Cortex of kidney (tissue), 1 donor: ENCODE results near the gene NFIB.

Experiments
- DNase-seq: peaks from one replicate; lab custom pipeline; 2025; lab: John Stamatoyannopoulos, UW

The NFIB gene

DNA sequence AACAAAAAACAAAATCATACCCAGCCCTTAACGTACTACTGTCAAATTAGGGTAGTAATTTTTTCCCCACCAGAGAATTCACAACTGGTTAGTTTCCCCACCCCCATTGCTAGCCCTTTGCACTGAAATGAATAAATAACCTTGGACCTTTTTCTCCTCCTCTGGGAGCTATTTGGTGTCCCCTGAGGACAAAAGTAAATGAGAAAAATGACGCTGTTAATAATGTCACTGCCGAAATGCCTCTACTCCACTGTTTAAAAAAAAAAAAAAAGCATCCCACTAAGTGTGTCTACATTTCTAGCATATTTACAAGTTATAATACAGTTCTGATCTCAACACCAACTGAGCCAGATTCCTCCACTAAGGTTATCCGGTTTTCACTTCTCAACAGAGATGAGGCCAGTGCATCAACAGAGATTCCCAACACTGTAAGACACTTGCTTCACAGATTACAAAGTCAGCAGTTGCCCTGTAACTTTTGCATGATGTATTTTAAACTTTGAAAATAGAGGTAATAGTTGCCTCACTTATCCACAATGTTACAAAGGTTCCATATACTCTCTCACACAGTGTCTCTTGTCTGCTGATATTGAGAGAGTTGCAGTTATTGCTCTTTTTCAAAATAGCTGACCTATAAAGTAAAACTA, 5.1 kb upstream of the NFIB start:
- no peak for DNase-seq

DNA sequence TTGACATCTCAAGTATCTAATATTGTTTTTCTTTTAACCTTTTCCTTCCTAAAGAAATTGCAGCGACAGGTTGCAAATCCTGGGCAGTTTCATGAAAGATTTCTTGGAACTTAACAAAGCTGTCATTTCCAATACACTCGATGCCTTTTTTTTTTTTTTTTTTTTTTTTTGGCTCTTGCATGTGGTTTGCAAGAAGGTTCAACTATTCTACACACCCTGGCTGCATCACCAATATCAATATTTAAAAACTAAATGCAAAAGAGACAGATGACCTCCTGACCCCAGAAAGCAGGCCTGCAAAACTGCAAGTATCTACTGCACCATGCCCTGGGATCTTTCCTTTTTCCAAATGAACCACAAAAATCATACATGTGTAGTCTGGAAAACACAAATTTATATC, 4.4 kb upstream of the NFIB start:
- no peak for DNase-seq

DNA sequence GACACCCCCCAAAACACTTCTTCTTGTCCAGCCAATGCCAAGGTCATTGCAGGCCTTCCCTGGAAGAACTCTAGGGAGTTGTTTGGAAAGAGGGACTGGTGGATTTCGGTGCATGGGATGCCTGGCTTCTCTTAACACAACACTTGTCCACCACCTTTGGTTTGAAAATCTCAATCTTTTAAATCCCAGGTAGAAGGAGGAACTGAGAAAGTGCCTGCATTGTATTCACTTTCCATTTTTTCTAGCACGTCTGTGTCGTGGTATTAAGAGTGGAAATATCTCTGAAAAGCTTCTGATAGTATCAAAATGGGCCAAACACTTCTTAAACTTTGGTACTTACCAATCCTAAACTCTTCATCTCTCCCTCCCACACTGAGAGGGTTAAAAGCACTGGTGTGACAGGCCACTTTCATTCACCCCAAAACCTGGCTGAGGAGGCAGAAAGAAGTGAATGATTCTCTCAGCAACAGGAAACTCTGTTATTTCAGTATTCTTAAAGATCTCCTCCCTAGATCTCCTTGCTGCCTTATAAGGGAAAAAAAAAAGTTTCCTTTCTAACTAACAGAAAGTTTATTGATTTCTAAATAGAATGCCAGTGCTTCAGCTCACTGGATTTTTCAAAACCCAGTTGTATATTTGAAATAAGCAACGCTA, 3.9 kb upstream of the NFIB start:
- no peak for DNase-seq

DNA sequence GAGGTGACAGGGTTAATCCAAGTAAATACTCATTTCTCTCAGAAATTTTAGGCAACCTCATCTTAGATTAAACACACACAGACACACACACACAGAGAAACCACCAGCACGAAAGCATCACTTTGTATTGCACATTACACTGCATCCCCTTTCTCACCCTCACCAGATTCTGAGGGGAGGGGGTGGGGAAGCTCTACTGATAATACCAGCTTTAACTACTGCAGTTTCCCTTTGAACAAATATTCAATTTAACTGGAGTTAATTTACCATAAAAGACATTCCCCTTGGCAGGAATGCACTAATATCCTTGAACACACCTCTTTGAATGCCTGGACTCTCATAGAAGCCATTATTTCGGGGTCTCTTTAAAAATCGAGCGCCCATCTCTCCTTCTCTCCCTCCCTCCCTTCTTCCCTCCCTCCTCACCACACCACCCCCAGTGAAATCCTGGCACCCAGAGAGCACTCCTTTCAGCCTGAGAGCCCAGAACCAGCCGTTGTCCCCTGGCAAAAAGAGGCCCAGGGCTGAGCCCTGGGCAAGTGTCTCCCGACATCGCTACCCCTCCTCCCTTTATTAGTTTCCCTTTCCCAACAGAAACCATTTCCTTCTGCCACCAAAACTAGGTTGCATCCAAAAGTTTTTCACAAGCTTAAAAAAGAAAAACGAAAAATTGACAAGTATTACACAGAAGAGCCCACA, 2.8 kb upstream of the NFIB start:
- DNase-seq = no peak

DNA sequence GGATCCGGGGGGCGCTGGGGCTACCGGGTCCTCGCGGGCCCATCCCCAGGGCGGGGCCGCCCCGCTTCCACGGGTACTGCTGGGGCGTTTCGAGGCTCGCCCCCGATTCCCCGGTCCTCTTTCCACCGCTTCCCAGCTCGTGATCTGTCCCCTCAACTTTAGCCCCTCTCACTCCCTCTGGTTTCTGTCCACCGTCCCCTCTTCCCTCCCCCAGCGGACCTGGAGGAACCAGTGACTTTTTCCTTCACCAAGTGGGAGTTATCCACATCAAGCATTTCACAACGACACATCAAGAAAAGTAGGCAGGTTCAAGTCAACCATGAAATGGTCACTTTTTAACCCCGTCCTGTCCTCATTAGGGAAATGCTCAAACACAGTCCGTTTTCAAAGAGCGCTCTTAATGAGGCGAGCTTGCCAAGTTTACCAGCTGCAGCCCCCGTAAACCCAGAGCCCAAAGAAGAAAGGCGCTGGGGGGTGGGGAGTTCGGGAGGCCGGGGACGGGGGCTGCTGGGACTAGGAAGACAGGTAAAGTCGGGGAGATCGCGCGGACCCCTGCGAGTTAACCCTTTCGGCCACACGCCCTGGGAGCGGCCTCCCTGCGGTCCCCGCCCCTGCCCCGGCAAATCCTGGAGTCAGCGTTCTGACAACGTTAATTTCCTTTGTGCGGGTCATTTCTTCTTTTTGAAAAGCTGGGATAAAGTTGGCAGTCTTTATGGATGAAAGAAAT, 2.1 kb upstream of the NFIB start:
- DNase-seq = no peak

DNA sequence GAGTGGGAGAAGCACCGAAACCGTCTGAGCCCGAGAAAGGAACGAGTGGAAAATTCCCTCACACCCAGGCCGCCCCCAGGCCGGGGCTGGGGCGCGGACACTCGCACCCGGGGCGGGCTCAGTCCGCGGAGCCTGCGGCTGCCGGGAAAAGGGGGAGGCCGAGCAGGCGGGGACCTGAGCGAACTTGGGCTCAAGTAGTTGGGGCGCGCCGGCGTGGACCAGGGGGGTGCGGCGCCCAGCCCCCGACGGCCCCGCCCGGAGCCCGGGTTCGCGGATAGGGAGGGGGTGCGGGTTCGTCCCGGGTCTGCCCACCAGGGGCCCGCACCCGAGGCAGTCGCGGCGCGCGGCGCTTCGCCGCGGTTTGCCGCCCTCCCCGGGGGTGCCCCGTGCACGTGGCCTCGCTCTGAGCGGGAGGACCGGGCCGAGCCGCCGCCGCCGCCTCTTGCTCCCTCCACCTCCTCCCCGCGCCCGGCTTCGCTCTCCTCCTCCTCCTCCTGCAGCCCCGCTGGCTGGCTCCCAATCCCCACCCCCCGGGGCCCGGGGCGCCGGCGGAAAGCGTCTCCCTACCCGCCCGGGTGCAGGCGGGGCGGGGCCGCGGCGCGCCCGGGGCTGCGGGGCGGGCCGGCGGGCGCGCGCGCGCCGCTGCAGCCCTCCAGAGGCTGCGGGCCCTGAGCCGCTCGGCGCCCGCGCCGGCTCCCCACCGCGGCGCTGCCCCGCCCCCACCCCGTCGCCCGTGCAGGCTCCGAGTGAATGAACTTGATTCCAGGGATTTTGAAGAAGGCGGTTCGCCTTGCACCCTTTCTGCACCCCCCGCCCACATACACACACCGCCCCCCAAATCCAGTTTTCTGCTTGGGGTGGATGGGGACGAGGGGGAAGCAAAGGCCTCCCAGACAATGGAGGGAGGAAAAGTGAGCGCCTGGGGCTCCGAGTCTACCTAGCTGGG, 1.3 kb upstream of the NFIB start:
- DNase-seq = no peak

DNA sequence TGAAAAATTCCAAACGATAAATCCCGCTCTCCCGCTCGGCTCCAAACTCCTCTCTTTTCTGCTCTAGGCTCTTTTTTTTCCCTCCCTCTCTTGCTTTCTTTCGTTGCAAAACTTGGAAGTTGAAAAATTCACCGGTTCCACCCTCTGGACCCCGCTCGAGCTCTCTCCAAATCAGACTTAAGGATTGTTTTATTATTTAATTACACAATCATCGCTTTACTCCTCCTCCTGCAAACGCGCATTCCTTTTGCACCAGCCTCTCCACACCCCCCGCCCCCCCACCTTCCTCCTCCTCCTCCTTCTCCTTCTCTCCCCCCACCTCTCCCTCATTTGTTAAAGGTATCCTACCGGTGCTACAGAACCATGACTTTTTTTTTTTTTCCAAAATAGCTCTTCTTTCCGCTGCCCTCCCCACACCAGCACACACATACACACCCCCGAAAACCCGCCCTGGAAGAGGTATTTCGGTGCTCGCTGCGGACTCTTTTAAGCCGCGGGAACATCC, 535 bp upstream of the NFIB start:
- no peak for DNase-seq

DNA sequence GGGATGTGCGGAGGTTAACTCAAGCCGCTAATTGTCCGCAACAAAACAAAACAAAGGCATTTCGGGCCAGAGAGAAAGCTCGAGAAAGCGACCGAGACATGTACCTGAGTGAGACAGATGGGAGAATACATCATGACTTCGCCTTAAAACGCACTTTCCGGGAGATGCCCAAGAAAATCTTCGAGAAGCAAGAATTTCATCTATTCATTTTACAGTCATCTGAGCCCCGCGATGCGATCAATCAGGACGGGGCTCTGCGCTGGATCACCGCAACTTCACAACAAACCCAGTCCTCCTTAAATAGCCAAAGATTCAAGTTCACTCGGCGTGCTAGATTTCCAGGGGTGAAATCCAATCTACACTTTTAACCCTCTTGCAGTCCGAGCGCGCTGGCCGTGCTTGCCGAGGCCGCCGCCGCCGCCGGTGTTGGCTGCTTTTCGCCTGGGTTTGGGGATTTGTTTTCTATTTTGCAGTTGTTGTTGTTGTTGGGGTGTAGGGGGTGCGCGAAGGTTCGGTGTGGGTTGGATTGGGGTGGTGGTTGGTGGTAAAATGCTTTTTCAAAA, 482 bp downstream of the NFIB start:
- DNase-seq = no peak

DNA sequence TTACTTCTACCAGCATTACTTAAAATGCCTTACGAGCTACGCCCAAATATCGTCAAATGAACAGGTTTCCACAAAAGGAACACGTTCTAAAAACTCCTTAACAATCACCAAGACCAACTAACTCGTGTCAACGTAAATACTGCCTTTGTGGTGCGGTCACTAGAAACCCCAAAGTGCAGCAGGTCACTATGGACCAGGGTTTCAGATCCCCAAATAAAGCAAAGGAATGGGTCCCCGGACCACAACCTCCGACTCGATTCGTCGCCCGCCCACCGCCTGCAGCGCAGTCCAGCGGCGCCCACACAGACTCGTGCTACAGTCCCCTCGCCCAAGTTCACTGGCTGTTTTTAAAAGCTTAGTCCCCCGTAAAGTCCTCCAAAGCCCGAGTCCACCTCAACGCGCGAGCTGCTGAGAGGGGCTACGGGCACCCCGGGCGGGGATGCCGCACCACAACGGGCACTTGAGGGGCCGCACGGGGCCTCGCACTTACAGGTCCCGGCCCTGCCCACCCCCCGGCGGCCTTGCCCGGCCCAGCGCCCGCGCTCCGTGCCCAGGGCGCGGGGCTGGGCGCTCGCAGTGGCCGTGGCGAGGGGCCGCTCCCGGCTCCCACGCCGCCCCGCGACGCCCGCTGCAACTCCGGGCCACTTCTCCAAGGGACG, 1.1 kb downstream of the NFIB start:
- DNase-seq = no peak

DNA sequence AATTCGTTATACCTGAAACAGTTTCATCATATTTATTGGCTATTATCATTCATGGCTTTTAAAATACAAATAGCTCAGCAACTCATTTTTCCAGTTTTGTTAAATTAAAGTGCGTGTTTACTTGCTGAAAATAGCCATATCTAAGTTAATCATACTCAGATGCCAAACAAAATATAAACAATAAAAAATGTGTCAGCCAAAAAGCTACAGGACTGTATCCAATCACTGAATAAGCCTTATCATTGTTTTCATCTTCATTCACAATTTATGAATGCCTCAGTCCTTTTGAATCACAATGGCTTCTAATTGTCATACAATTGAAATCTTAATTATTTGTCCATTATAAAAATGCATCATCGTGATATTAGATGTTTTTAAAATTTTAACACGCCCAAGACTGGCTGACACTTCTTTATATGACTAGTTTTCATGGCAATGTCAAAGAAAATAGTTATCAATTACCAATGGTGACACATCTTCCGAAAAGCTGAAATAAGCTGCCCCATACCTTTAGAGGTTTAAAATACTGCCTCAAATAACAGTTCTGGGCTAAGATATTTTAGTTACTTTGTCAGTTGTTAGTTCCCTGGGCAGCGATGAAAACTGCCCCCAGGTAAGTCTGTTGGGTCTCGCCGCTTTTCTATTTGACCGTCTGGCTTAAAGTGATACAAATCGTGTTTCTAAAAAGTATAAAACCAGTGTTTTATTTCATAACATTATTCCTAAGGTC, 1.8 kb downstream of the NFIB start:
- no peak for DNase-seq

DNA sequence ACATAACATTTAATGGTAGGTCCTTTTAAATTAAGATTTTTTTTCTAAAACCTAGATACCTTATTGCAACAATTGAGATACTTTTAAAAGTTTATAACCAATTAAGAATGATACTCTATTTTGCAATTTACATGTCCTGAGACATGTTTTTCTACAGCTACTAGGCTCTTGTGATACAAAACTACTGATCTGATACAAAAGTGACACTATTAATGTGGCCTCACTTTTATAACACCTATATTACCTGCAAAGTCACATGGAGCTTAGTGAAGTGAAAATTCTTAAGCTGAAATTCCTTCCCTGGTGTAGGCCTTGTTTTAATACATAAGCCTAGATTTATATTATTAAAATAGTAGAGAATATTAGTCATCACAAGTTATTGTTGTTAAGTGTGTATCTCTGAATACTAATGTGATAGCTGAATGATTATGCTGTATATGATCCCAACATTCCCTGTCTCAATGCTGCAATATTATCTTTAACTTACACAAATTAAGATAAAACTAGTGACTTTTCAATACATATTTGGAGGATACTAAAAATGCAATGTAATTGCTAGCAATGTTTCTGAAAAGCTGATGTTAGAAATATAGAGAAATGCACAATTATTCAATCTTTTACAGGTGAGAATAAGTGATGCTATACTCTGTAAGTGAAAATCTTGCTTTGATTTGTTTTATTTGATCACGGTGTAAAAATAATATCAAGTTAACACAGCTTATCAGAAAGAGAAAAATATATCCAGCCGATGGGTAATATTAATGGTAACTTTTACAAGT, 2.6 kb downstream of the NFIB start:
- DNase-seq = no peak

DNA sequence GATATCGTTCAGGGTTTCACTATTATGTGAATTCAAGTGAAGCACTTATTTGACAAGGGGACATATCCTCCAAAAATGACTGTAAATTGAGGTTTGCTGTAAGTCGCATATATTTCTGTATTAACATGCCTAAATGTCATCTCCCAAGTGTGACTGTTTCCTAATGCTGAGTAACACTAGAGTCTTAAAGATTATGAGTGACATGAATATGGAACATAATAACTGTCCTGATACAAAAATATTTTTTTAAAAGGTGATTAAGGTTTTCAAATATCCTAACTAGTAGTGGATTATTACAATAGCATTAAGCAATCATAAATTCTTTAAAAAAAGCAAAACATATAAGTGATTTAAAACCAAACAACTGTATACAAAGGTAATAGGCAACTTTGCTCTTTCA, 3.6 kb downstream of the NFIB start:
- no peak for DNase-seq

DNA sequence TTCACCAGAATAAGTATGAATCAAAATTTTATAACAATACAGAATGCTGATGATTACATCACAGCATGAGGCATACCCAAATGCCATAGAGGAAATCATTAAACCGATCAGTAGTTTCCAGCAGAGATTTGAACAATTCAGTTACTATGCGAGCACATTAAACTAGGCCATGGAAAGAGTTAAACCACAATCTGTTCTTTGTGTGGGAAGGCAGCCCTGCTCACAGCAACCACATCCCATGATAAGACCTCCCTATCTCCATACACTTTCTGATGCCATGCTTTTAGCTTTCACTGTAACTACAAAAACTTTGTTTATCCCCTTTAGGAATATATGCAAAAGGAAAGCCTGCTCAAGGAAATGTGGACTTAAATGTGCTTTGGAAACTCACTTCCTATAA, 4.5 kb downstream of the NFIB start:
- no peak for DNase-seq

DNA sequence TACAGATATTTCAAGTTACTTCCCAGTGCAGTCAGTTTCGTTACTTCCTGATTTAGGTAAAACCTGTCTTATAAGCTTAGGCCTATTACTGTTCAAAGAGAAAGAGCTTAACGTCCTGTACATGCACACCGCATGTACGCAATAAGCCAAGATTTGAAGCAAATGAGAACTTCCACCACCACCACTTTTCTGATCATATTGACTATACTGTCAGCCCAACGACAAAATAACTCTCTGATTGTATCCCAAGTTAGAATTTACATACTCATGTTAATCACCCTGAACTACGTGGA, 5.1 kb downstream of the NFIB start:
- no peak for DNase-seq

DNA sequence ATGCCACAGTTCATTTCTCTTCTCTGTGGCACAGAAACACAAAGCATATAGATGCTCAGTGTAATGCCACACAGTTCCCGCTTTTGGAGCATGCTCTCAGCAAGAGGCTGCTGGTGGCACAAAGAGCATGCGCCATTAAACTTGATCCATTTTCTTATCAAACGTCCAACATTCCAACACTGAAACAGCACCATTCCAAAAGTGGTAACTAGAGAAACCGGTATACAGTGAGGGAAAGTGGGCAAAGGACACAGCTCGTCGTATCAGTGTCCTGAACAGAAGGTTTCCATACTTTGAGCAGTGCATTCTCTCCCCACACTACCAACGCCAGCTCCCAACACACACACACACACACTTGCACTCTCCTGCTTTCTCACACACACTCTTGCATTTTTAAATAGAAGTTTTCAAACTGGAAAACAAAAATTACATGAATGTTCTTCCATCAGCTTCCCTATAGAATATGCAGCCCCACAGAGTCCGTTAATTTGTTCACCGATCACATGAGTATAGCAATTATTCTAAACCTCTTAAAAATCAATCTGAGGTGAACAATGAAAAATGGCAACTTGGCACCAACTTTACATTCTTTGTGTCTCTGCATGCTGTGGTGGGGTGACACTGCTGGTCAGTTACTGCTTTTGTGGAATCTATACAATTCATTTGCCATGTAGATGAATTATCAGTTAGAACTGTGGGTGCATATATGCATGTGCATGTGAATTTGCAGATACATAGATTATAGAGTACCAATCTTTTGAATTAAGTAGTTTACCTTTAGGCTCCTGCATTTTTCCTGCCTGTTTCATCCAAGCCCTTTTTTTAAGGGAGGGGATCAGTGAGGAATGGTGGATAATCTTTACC, 5.7 kb downstream of the NFIB start:
- DNase-seq = no peak

DNA sequence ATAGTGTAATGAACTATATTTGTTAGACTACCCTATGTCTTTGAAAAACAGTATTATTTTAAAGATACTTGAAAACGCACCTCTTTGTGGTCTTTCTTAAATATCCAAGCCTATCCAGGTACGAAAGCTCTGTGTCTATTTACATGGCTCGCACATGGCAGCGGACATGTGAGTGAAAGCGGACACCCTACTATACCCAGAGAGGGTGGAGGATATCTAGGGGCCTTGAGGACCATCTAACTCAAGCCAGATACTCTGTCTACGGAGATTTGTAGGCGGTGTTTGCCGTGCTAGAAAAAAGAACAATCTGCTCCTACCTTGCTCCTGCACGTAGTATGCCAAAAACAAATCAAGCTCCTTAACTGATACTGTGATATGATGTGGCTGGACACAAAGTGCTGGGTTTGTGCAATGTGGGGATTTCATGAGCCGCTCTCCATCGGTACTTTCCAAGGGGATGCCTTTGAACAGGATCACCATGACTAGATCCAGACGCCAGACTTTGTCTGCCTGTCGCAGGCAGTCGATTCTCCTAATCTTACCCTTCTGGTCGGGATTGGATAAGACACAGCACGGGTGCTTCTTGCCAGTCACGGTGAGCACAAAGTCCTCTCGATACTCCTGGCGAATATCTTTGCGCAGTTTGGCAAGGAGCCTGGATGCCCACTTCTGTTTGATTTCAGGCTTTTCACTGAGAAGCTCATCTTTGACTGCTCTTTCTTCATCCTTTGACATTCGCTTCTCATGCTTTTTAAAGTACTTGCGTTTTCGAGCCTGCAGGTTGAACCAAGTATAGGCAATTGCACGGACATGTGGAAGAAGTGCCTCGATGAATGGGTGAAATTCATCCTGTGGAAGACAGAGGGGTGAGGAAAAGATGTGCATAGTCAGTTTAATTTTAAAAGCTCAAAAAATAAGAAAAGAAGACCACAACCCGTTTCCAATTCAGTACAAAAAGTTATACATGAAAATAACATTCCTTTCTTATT, 7.0 kb downstream of the NFIB start:
- no peak for DNase-seq

DNA sequence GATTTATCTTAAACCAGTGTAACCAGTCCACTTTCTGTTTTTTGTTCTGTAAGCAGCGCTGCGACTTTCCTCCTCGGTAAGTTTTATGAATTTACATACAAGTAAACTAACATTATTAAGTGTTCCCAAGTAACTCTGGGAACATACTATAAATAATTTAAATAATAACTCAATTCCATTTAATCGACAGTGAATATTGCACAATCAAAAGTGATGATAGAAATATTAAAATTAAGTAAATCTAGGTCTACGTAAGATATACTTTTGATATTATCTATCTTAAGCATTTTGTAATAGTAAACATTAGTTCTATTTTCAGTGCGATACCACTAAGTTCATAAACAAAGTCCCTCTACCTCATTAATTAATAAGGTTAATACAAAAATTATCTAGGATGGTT, 7.8 kb downstream of the NFIB start:
- no peak for DNase-seq
